Suppressor macrophage treated with lipopolysaccharide for 1 hour (primary cell): ENCODE data around the gene JAK1.
A peak's percentile ranks its signal among the peaks of the same experiment; 100 is the strongest.

Source experiments
- DNase-seq, 3 donors: peaks; one replicate each; pipeline ENCODE4 v3.0.0-alpha.2; 2020 to 2022

Gene JAK1

DNA sequence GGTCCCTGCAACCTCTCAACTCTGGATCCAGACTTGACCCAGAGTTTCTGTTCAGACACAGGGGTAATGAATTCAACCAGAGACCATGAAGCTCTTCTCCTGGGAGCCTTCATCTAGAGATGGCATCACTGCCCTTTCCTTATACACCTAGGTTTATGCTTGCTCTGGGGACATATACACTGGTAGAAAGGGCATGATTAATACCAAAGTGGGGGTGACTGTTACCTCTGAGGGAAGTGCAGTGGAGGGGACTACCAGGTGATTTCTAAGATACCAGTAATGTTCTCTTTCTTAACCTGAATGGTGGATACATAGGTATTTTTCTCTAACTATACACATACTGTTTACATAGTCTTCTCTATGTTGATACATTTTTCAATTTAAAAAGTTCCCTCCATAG is 48.4 kb downstream of the JAK1 start:
- no peak for DNase-seq

DNA sequence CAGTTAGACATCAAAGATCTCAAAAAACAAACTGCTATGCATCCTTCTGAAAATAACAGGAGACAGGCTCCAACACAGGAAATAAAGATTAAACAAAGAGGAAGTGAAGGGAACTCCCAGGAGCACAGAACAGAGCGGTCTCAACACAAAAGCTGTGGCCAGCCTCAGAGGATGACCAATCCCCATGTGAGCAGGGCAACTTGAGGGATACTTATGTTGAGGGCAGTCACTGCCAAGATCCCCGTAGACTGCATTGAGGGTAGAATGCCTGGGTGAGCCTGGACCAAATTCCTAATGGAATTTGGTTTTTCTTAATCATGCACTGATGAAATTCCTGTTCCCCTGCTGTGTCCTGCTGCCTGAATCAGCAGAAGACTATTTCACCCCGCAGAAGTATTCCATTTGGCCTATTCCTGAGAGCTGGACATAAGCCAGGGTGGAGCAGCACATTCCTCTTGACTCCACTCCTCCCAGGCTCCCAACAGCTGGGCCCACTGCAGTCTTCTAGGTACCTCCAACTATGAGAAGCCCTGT is 49.0 kb downstream of the JAK1 start:
- peak; percentile 92 to 96 (median 94) for DNase-seq

DNA sequence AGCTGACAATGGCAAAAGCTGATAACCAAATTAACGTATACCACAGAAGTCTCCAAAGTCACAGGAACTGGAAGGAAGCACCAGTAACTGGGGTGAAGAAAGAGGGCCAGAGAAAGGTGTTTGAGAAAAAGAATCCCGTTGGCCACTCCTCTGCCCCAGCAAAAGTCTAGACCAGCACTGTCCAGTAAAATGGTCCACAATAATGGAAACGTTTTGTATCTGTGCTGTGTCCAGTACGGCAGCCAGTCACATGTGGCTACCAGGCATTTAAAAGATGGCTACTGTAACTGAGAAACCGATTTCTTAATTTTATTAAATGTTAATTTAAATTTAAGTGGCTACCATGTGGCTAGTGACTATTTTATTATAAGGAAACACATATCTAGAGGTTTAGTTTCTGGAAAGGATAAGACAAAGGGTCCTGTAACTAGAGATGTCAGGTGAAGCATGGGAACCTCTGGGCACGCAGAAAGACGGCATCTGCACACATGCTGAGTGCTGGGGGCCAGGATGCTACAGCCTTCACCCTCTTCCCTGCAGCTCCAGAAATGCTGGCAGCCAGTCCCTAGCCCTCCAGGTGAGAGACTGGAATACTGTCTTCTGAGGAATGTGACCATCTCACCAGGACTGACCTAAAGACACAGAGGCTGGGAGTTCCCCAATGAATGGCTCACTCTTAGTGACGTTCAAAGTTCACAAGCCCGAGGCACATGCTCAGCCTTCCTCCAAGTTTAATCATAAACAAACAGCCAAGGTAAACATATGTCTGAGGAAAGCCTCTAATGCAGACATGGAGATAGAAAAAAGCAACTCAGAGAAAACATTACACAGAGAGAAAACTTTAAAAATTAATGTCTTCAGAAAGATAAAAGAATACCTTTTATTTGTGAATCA is 50.7 kb downstream of the JAK1 start:
- DNase-seq: peak; percentile 48 to 63 (median 61)

DNA sequence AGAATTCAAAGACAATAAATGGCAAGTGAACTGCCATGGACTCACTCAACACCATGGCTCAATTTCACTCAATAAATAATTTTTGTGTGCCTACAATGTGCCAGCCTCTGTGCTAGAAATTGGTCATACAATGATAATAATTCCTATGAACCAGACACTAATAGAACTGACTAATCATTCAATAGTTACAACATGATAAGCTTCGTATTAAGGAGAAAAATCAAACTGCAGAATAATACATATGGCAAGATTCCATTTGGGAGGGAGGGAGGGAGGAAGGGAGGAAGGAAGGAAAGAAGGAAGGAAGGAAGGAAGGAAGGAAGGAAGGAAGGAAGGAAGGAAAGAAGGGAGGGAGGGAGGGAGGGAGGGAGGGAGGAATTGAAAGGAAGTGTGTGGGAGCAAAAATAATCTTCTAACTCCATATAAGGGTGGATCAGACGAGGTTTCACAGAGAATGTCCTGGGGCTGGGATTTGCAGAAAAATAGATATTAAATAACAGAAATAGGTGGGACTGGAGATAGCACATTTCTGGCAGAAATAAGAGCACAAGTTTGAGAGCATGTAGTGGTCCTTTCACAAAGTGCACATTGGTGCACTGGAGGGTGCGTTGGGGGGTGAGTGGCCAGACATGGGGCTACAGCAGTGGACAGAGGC is 52.9 kb downstream of the JAK1 start:
- no peak for DNase-seq

DNA sequence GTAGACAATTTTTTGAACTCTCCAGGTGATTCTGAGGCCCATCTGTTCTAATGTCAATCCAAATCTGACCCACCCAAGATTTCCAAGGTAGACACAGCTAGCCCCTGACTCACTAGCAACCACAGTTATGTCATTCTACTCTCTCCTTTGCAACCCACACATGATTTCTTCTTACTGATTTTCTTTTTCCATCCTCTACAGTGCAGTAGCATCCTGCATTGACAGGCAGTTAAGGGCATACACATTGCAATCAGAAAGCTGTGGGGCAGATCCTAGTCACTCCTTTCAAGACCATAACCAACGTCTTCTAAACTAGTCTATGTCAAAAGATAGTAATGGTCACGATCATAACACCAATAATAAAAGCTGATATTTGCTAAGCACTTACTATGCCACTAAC is 54.2 kb downstream of the JAK1 start:
- no peak for DNase-seq

DNA sequence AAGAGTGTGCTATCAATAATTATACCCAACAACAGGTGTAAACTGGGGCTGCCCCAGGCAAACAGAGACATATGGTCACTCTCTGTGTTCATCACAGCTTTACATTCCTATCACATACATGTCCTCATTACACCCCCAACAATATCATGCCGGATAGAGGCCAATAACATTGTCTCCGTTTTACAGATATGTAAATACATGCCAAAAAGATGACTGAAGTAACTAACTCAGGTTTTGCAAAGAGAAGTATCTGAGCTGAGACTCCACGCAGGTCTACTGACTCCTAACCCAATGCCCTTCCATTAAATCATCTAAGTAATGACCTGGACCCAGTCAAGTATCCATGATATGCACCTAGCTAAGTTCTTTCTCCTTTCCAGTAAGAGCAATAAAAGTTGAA is 55.0 kb downstream of the JAK1 start:
- DNase-seq: no peak

DNA sequence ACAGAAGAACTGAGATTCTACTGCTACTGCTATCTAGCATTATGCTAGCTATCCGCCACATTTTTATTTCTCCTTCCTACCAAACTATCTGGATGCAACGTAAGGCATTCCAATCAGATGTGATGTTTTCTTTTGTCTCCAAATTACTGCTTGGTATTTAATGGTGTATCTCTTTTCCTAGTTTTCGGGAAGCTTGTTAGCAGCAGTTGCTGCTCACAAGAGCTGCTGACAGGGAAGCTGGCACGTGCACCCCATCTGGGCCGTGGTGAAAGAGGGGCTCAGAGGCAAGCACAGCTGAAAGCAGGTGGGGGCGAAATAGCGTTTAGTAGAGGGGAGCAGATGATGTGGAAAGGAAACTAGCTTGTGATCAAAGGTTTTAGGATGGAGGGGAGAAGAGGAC is 57.3 kb downstream of the JAK1 start:
- no peak for DNase-seq

DNA sequence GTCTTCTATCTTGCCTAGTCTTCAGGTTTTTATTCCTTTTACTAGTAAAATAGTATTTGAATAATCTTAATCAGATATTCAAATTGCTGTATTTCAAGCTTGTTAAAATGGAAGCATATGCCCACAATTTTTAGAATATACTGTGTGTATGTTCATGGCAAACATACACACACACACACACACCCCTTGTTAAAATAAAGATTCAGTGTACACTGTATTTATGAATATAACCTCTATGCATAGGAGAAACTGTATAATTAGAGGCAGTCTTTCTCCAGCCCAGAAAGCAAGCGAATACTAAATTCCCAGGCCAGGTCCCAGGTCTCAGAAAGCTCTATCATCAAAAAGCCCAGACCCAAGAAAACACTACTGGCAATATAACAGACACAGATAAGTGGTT is 57.8 kb downstream of the JAK1 start:
- no peak for DNase-seq

DNA sequence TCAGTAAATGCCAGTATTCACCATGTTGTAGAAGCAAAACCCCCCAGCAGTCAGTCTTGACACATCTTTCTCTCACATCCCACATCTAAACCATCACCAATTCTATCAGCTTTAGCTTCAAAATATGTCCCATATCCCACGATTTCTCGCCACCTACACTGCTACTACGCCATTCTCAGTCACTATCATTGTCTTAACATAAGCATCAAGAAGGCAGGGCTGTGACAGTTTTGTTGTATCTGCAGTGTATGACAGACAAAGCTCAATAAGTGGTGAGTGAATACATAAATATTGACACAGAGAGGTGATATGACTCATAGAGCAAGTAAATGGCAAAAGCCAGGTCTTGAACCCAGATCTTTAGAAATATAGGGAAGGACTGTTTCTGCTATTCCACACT is 59.9 kb downstream of the JAK1 start:
- peak in 2 of 3 donors; percentile 36 for DNase-seq

DNA sequence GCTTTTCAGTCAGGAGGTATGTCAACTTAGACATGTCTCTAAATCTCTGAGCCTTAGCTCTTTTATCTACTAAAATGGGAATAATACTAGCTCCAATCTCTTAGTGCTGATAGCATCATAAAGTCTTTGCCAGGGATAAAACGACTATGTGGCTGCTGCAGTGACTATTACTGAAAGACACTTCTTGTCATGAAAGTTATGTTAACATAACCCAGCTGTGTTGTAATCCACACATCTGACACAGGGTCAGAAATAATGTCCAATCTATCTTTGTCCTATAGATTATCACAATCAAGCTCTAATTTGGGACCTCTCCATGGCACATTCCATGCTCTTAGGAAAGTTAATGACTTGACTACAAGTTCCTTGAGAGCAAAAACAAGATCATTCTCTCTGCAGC is 62.8 kb downstream of the JAK1 start:
- no peak for DNase-seq

DNA sequence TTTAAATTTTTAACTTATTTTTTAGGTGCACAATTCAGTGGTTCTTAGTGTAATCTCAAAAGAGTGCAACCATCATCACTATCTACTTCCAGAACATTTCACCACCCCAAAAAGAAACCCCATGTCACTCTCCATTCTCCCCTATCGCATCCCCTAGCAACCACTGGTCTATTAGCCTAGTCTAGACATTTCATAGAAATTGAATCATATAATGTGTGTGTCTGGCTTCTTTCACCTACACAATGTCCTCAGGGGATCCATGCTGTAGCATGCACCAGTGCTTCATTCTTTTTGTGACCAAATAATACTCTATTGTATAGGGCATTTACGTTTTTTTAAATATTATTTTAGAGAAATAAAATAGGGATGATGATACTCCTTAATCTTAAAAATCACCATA is 64.7 kb downstream of the JAK1 start:
- no peak for DNase-seq

DNA sequence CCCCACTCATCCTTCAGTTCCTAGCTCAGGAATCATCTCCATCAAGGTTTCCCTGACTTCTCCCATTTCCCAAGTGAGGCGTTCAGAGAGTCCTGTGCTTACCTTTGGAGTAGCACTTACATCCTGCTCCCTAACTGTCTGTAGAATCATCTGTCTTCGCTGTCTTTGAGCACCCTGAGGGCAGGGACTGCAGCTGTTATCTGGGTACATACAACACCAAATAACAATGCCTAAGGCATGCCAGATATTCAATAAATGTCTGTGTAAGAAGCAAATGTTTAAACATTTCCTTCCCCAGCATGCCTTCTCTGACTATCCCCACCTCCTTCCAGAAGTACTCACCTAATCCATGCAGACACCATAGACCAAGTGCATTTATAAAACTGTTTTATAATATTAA is 65.4 kb downstream of the JAK1 start:
- no peak for DNase-seq

DNA sequence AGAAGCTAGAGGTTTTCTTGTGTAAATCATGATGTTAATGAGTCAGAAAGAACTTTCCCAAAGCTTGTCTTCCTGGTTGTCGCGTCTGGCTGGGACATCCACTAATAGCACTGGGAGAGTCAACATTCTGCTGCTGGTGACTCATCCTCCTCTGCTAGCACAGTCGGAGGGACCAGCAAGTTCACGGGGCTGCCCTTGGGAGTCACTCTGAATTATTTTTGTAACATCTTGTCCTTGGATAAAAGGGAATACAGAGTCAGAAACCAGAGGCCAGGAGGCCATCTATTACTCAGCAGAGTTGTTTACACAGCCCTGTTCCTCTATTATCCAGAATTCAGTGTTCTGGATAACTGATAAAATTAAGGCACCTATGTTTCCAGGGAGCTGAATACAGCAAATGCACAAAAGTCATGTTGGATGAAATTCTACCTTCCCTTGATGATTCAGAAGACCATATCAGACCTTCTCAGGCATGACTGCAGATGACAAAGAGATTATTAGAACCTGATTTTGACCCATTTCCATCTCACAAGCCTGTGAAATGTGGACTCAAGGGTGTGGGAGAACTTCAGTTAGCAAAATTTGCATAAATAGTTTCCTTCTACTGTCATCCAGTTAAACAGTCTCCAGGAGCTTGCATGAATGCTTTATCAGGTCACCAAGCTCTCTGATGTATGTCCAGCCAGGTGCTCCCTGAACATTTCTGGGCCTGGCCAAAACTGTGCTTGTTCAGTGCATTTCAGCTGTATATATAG is 68.1 kb downstream of the JAK1 start:
- peak; percentile 94 to 99 (median 98) for DNase-seq

DNA sequence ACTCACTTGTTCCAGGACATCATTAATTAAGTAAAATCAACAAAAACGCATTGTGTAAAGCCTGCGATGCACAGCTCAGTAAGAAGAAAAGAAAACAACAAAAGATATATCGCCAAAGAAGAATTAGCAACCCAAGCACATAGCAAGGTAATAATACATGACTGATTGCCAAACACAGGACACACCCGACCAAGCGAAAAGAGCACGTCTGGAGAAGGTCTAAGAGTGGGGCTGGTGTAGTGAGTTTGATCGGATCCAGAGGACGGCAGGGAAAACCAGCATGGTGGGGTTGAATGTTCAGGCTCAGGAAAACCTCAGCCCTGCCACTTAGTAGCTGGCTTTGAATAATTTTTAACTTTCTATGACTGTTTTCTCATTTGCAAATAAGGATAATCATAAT is 69.8 kb downstream of the JAK1 start:
- no peak for DNase-seq

DNA sequence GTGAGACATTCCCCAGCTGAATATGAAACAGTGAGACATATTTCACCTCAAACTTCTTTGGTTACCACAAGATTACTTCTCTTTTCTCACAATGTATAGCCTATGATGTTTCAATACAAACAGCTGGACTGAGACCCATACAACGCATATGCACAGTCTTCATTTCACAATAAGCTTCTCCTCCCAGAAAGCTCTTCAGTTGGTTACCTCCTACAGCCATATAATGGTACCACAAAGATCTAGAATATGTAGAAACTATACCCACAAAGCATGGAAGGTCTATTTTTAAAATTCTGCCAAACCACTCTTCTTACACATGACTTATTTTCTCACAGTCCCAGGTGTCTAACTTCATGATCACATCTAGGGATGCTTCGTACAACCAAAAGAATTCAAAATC is 70.8 kb downstream of the JAK1 start:
- DNase-seq: peak; percentile 34 to 71 (median 69)

DNA sequence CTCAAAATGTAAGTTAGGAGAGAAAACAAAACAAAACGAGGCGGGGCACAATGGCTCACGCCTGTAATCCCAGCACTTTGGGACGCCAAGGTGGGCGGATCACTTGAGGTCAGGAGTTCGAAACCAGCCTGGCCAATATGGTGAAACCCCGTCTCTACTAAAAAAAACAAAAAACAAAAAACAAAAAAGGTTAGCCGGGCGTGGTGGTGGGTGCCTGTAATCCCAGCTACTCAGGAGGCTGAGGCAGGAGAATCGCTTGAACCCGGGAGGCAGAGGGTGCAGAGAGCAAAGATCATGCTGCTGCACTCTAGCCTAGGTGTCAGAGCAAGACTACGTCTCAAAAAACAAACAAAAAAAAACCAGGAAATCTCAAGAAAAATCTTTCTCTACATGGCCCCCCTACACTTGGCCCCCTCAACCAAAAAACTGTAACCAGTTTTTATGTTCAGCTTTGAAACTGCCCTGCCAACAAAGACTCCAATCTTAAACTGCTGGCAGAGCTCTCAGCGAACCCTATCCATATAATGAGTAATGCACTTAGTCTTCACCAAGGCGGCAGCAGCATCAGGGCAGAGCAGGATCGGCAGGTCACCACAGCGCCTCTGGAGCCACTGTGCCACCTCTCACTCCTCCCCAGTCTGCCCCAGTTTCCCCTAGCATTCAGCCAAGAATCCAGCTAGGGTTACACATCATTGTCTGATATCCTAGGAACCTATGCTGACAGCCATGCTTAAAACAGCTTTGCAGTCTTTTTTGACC is 71.7 kb downstream of the JAK1 start:
- no peak for DNase-seq

DNA sequence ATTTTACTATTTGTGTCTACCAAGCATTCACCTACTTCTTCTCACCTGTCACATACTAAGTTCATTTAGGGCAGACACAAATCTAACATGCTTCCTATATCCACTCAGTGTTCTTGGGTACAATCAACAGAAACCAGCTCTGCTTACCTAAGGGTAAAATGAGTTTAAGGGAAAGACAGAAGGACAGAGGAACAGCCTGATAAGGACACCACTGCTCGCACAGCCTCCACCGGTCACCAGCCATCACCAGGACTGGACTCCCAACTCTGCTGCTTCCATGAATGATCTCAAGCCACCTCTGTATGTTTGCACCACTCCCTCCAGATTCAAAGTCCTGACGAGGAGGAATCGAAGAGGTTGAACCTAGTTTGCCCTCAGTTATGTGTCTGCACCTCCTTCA is 72.4 kb downstream of the JAK1 start:
- DNase-seq: no peak

DNA sequence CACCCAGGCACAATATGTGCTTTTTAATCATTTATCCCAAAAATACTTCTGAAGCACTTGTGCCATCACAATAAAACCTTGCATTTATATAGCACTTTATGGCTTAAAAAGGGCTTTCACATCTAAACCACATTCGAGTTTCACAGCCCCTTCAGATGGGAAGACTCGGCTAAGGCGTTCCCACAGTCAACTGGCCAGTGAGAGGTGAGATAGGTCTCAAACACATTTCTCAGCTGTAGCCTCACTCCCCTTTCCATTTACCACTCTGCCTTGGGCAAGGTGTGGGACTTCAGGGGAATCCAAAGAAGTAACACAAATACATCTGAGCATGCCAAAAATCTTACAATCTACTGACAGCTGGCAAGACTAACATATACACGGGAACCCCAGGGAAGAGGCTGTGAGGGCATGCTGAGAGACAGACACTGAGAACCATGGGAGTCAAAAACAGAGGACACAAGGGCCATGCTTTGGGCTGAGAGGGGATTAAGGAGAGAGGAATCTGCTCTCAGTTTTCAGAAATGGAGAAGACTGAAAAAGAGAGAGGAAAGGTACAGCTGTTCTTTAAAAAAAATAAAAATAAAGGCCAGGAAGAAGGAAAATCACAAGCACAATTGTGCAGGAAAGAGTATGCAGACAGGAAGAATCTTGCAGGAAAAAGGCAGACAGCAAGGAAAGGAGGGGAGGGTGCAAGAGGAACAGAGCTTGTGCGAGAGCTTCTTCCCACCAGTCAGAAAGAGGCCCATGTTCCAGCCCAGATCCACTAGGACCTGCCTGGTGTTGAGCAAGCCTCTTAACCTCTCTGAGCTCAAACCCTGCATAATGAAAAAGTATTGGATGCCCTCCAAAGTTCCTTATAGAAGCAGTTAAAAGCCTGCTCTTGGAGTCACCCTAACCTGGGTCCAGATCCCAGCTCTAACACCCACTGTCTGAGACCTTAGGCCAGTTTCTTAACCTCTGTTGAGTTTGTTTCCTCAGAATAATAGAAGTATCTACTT is 73.5 kb downstream of the JAK1 start:
- DNase-seq: no peak

DNA sequence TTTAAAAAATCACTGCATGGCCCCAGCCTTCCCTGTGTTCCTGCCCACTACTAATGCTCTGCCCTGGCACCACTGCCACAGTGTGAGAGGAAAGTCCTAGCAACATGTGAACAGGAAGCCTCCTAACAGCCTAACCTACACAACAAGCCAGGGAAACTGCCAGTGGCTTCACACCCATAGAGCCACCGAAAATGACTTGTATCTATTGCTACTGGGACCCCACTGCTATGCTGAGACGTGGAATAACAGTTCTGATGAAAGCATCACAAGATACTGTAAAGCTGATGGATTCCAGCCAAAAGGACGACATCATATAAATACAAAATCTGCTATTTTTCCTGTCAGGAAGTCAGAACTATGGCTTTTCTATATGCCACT is 74.9 kb downstream of the JAK1 start:
- DNase-seq: peak; percentile 16 to 33 (median 28)

DNA sequence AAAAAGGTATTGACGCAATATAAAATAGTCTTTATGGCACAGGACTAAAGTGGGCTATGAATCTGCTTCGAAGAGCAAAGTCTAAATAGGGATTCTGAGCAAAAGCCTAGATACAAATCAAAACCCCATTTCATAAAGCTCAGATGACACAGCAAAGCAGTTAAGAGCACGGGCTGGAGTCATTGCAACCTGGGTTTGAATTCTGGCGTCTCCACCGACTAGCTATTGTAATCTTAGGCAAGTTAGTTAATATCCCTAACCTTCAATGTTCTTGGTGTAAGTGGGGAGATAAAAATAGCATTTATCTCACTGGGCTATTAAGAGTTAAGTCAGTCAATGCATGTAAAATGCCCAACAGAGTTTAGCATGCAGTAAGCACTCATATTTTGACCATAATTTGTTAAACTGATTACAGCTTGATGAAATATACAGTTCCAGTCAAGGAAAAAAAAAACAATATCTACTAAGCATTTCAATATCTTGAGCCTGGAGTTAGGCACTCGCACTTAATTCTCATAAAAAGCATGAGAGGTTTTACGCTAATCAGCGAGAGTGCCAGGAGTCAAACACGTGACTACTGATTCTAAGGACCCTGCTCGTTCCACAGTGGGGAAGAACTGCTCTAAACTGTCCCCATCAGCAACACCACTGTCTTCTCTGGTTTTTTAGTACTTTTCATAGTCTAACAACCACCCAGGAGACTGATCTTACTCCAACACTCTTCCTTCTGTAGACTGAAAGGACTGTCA is 75.5 kb downstream of the JAK1 start:
- DNase-seq: no peak
